GM20000 (cell line): ENCODE results near the gene KLHL26.

Experiments
- DNase-seq: peaks from one replicate; pipeline ENCODE4 v3.0.0; 2012; ENCODE audit warnings: low spot score
- CTCF ChIP-seq: IDR thresholded peaks from 2 replicates; pipeline ENCODE4 v1.5.1; 2012; ENCODE audit warnings: mild to moderate bottlenecking, control low read depth; ENCODE audit errors: extremely low read depth, missing control alignments

The KLHL26 gene

GRCh38 chr19:18626906-18627305 lies 9.9 kb upstream of the KLHL26 start:
- no peak for TF ChIP-seq CTCF
- DNase-seq = no peak

- TF ChIP-seq CTCF = no peak
- DNase-seq = no peak
These were observed 7.4 kb upstream of the KLHL26 start for GRCh38 chr19:18629166-18630088.

GRCh38 chr19:18633321-18633720 lies 3.5 kb upstream of the KLHL26 start:
- TF ChIP-seq CTCF = no peak
- DNase-seq = no peak

GRCh38 chr19:18634612-18635297 lies 2.1 kb upstream of the KLHL26 start:
- TF ChIP-seq CTCF = no peak
- DNase-seq = no peak

- TF ChIP-seq CTCF = no peak
- DNase-seq = no peak
These were observed 1.0 kb upstream of the KLHL26 start for GRCh38 chr19:18635831-18636182.

- no peak for TF ChIP-seq CTCF
- peak; percentile 99 for DNase-seq
These were observed 452 bp upstream of the KLHL26 start for GRCh38 chr19:18636183-18636968.
